Cardiac muscle cell (in vitro differentiated cells and primary cell): ENCODE measurements around the gene LRRC8E. TPM values are rescaled to one million over a fixed set of nuclear protein-coding genes. Genes with fewer than 3 reads are reported as not detected.

Source experiments
- DNase-seq, 2 donors: peaks; one replicate each; pipeline versions ENCODE4 v3.0.0 to v3.0.0-alpha.2; 2010 to 2017; ENCODE audit warnings: low read depth in 1 of 2, low spot score in 1 of 2
- H3K27ac ChIP-seq: fragments of 200-600 bp; sonication (generic); 2 replicates; pipeline ENCODE4 v1.5.1; 2016
- H3K27me3 ChIP-seq: fragments of 200-600 bp; sonication (generic); 2 replicates; pipeline ENCODE4 v1.6.0; 2016; ENCODE audit warnings: control low read depth
- H3K36me3 ChIP-seq: fragments of 200-600 bp; sonication (generic); 2 replicates; pipeline ENCODE4 v1.5.1; 2016; ENCODE audit warnings: control low read depth
- H3K4me1 ChIP-seq: fragments of 200-600 bp; sonication (generic); 2 replicates; pipeline ENCODE4 v1.8.1; 2017; ENCODE audit warnings: low read depth, mild to moderate bottlenecking, mixed run types
- H3K4me3 ChIP-seq: fragments of 200-600 bp; sonication (generic); 2 replicates; pipeline ENCODE4 v1.5.1; 2016; ENCODE audit warnings: mild to moderate bottlenecking
- H3K9me3 ChIP-seq: fragments of 200-600 bp; sonication (generic); 2 replicates; pipeline ENCODE4 v1.5.1; 2017; ENCODE audit warnings: low read depth, mild to moderate bottlenecking, control low read depth
- polyA plus RNA-seq: library from polyadenylated mRNA; unstranded; fragments of >200 nt; fragmentation: Nextera tagmentation; extraction: Ambion mirVana; gene quantifications from 2 replicates; pipeline ENCODE4 v1.2.1, GENCODE V29; 2016
- total RNA-seq: library from RNA; depleted of rRNA; stranded (reverse); fragments of >200 nt; gene quantifications from 2 replicates; pipeline ENCODE4 v1.2.3, GENCODE V29; 2016
- TF ChIP-seq, protein P1 (sequence below): IDR thresholded peaks from 2 replicates; pipeline ENCODE4 v1.5.1; 2012; ENCODE audit warnings: low read depth, mild to moderate bottlenecking, low read length

Gene LRRC8E
- total and polyA plus RNA-seq, 2 experiments from 2014 or later, result 2.4 TPM; not detected in 1

DNA sequence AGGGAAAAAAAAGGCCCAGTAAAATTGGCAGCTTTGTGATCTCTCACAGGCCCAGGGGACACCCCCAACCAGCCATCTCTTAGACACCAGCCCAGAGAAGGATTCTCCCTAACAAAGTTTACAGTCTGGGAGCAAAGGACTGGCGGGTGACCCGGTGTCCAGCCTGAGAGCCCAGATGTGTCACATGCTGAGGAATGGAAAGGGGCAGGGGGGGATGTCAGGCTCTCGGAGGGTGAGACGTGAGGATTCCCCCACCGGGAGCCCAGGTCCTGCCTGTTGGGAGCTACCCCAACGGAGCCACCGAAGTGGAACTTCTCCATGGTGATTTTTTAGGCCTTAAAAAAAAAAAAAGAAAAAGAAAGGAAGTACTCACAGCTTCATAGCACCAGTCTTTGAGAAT lies 42.5 kb downstream of the LRRC8E start:
- Histone ChIP-seq H3K4me1 (peaks cover 4% of the 10 kb centered on the region), H3K27ac (no peak overlapping the region), H3K4me3 (no peak overlapping the region), H3K36me3 (peaks cover 35% of the 10 kb centered on the region), H3K9me3 (no peaks in the 10 kb centered on the region), H3K27me3 (no peaks in the 10 kb centered on the region)
- DNase-seq, result no peak
- TF ChIP-seq, protein P1, sequence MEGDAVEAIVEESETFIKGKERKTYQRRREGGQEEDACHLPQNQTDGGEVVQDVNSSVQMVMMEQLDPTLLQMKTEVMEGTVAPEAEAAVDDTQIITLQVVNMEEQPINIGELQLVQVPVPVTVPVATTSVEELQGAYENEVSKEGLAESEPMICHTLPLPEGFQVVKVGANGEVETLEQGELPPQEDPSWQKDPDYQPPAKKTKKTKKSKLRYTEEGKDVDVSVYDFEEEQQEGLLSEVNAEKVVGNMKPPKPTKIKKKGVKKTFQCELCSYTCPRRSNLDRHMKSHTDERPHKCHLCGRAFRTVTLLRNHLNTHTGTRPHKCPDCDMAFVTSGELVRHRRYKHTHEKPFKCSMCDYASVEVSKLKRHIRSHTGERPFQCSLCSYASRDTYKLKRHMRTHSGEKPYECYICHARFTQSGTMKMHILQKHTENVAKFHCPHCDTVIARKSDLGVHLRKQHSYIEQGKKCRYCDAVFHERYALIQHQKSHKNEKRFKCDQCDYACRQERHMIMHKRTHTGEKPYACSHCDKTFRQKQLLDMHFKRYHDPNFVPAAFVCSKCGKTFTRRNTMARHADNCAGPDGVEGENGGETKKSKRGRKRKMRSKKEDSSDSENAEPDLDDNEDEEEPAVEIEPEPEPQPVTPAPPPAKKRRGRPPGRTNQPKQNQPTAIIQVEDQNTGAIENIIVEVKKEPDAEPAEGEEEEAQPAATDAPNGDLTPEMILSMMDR, result no peak

DNA sequence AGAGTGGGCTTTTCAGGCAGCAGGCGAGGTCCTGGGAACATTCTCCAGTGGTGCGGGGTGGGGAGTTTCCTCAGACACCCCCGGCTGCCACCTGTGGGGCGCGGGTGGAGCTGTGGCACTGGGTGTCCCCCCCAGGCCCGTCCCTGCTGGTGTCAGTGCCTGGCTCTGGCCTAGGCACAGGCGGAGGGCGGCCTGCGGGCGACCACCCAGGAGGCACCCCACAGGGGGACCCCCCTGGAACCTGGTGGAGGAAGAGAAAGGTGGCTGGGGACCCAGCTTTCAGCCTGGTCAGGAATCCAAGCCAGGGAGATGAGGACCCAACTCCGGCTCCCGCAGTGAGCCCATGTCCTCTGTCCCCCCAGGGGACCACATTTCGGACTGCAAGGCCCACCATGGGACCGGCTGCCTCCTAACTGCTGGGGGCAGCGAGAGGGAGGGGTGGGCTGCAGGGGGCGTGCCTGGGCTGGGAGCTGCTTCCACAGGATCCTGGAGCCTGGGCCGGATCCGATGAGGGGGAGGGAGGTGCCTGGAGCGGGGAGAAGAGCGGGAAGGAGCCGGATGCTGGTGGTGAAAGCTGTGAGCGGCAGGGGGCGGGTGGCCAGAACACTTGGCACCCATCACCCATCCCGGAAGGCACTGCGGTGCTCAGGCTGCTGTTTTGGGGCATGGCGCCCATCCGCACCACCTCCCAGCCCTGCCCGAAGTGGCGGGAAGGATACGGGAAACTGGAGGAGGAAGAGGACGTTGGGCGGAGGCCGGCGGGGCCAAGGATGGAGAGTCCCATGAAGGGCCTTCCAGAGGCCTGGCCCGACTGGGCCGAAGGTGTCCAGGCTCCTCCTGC lies 43.1 kb downstream of the LRRC8E start:
- peaks cover 41% of the 10 kb centered on the region for H3K36me3 ChIP-seq
- TF ChIP-seq, protein P1, result no peak

DNA sequence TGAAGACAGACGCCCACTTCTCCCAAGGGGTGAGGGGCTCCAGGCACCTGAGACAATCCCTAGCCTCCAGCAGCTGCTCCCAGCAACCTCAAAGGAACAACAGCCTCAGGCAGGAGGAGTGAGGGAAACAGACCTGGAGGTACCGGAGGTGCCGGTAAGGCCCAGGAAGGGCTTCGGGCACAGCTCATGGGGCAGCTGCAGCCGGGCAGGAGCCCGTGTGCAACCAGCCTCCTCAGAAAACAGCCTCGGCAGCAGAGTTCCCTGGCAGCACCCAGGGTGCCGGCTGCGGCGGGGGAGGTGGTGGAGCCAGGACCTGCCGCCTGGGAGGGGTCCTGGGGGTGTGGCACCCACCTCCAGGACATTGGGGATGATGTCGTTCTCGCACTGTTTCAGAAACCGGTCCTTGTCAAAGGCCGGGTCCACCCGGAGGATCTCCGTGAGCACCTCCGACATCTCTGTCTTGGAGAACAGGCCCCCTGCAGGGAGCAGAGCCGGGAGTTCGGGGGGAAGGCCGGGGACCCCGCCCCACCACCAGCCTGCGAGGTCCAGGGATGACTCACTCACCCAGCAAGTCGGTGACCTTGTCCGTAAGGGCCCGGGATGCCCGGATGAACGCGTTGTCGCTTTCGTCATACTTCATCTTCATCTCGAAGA lies 44.1 kb downstream of the LRRC8E start:
- Histone ChIP-seq H3K4me1 (no peaks in the 10 kb centered on the region), H3K27me3 (no peaks in the 10 kb centered on the region), H3K36me3 (peaks cover 51% of the 10 kb centered on the region), H3K9me3 (no peaks in the 10 kb centered on the region), H3K4me3 (no peak overlapping the region), H3K27ac (no peak overlapping the region)
- TF ChIP-seq, protein P1, result no peak
- no peak for DNase-seq

More for the DNA sequence above, 43.1 kb downstream of the LRRC8E start:
- no peak for DNase-seq
- Histone ChIP-seq H3K4me1 (peaks cover 1% of the 10 kb centered on the region), H3K27ac (no peak overlapping the region), H3K27me3 (no peaks in the 10 kb centered on the region), H3K4me3 (no peak overlapping the region), H3K9me3 (no peaks in the 10 kb centered on the region)

DNA sequence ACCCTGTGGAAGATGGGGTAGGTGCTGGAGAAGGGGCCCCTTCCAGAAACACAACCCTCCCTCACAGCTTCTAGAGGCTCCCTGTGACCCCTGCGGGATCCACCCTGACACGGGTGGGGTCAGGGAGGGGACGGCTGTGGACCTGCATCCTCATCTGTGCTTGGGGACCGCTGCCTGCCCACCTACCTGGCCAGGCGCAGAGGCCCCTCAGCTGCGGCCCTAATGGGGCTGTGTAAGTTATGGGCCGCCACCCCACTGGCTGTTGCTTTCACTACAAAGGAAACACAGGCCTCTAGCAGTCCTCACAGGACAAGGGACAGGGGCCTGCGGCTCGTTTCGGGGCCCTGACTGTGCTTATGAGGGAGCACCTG lies 44.6 kb downstream of the LRRC8E start:
- TF ChIP-seq, protein P1, result no peak
- no peak for DNase-seq
- Histone ChIP-seq H3K27me3 (no peaks in the 10 kb centered on the region), H3K27ac (no peak overlapping the region), H3K4me3 (no peak overlapping the region), H3K9me3 (no peaks in the 10 kb centered on the region), H3K36me3 (peaks cover 52% of the 10 kb centered on the region), H3K4me1 (no peaks in the 10 kb centered on the region)

DNA sequence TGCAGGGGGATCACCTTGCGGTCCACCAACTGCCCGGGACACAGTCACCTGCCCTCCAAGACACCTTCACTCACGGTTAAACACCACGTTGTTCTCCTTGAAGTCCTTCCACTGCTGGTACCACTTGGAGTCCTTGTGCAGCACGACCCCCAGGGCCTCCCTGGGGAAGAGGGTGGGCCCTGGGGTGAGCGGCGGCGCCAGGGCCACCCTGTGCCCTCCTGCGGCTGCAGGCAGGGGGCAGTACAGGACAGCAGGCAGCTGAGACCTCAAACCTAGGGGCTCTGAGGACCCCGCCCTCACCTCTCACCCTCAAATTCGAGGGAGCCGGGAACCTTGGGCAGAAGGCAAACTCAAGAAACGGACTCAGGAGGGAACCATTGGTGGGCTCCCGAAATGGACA lies 45.1 kb downstream of the LRRC8E start:
- TF ChIP-seq, protein P1, result peak; percentile 32
- no peak for DNase-seq
- Histone ChIP-seq H3K27ac (no peak overlapping the region), H3K27me3 (no peaks in the 10 kb centered on the region), H3K9me3 (no peaks in the 10 kb centered on the region), H3K4me3 (no peak overlapping the region), H3K36me3 (peaks cover 52% of the 10 kb centered on the region), H3K4me1 (no peaks in the 10 kb centered on the region)
